H9 (cell line): ENCODE results near the gene PITPNB. TPM values are rescaled to one million over a fixed set of nuclear protein-coding genes. Genes with fewer than 3 reads are reported as not detected.

Experiments used
- DNase-seq: peaks from one replicate; pipeline ENCODE4 v3.0.0-alpha.2; 2017
- H2AFZ ChIP-seq: one replicate; pipeline ENCODE4 v1.6.1; 2013; ENCODE audit warnings: mild to moderate bottlenecking, low read length, control low read depth, moderate library complexity
- H2AK5ac ChIP-seq: 2 replicates; pipeline ENCODE4 v1.6.1; 2013; ENCODE audit warnings: low read length, control low read depth, mixed read lengths; ENCODE audit not compliant: insufficient read length
- H2BK120ac ChIP-seq: one replicate; pipeline ENCODE4 v1.6.1; 2013; ENCODE audit warnings: low read depth, mild to moderate bottlenecking, low read length, control low read depth, inconsistent platforms; ENCODE audit not compliant: poor library complexity, severe bottlenecking
- H2BK12ac ChIP-seq: 2 replicates; pipeline ENCODE4 v1.6.1; 2013; ENCODE audit warnings: low read length, control low read depth, mixed read lengths, low read depth; ENCODE audit not compliant: insufficient read length
- H2BK15ac ChIP-seq: 2 replicates; pipeline ENCODE4 v1.6.1; 2013; ENCODE audit warnings: low read depth, low read length, control low read depth
- H2BK20ac ChIP-seq: one replicate; pipeline ENCODE4 v1.6.1; 2013; ENCODE audit warnings: low read depth, mild to moderate bottlenecking, low read length, control low read depth, inconsistent platforms; ENCODE audit not compliant: poor library complexity, severe bottlenecking
- H2BK5ac ChIP-seq: 2 replicates; pipeline ENCODE4 v1.6.1; 2013; ENCODE audit warnings: low read length, control low read depth, mixed read lengths; ENCODE audit not compliant: insufficient read length
- H3K14ac ChIP-seq: 2 replicates; pipeline ENCODE4 v1.6.1; 2013; ENCODE audit warnings: low read length, control low read depth; ENCODE audit not compliant: insufficient read depth
- H3K18ac ChIP-seq: 2 replicates; pipeline ENCODE4 v1.6.1; 2013; ENCODE audit warnings: low read depth, mild to moderate bottlenecking, mixed read lengths, low read length, control low read depth; ENCODE audit not compliant: insufficient read length
- H3K23ac ChIP-seq: 2 replicates; pipeline ENCODE4 v1.6.1; 2013; ENCODE audit warnings: low read length, control low read depth, mixed read lengths, low read depth; ENCODE audit not compliant: insufficient read length
- H3K23me2 ChIP-seq: 2 replicates; pipeline ENCODE4 v1.6.1; 2013; ENCODE audit warnings: low read depth, mild to moderate bottlenecking, mixed read lengths, low read length, control low read depth; ENCODE audit not compliant: insufficient read length, poor library complexity, severe bottlenecking
- H3K27ac ChIP-seq: 2 replicates; pipeline ENCODE4 v1.5.1; 2013; ENCODE audit warnings: low read length, control low read depth, mixed read lengths, low read depth; ENCODE audit not compliant: insufficient read length
- H3K27me3 ChIP-seq: 2 replicates; pipeline ENCODE4 v1.6.1; 2013; ENCODE audit warnings: low read length, control low read depth, inconsistent platforms; ENCODE audit not compliant: insufficient read depth
- H3K4ac ChIP-seq: 2 replicates; pipeline ENCODE4 v1.6.1; 2013; ENCODE audit warnings: low read depth, mild to moderate bottlenecking, control low read depth, inconsistent platforms, low read length, moderate library complexity
- H3K4me1 ChIP-seq: 2 replicates; pipeline ENCODE4 v1.6.1; 2013; ENCODE audit warnings: low read length, control low read depth, inconsistent platforms; ENCODE audit not compliant: insufficient read depth
- H3K4me2 ChIP-seq: 2 replicates; pipeline ENCODE4 v1.6.1; 2013; ENCODE audit warnings: low read length, control low read depth, mixed read lengths; ENCODE audit not compliant: insufficient read length, insufficient read depth
- H3K56ac ChIP-seq: 2 replicates; pipeline ENCODE4 v1.6.1; 2013; ENCODE audit warnings: low read depth, mild to moderate bottlenecking, mixed read lengths, low read length, control low read depth; ENCODE audit not compliant: insufficient read length
- H3K79me1 ChIP-seq: 2 replicates; pipeline ENCODE4 v1.6.1; 2013; ENCODE audit warnings: low read depth, mild to moderate bottlenecking, moderate library complexity, low read length, control low read depth, inconsistent platforms; ENCODE audit not compliant: insufficient read depth, poor library complexity, severe bottlenecking
- H3K79me2 ChIP-seq: 2 replicates; pipeline ENCODE4 v1.6.1; 2013; ENCODE audit warnings: low read length, control low read depth, inconsistent platforms; ENCODE audit not compliant: insufficient read depth
- H3K9ac ChIP-seq: 2 replicates; pipeline ENCODE4 v1.6.1; 2013; ENCODE audit warnings: low read length, control low read depth, mixed read lengths; ENCODE audit not compliant: insufficient read length; ENCODE audit errors: extremely low read depth
- H3K9me3 ChIP-seq: one replicate; pipeline ENCODE4 v1.6.1; 2013; ENCODE audit warnings: low read depth, low read length, inconsistent platforms; ENCODE audit not compliant: control insufficient read depth
- H3T11ph ChIP-seq: one replicate; pipeline ENCODE4 v1.6.1; 2013; ENCODE audit warnings: mild to moderate bottlenecking, low read length, control low read depth, inconsistent platforms
- H4K20me1 ChIP-seq: one replicate; pipeline ENCODE4 v1.6.1; 2013; ENCODE audit not compliant: control insufficient read depth, insufficient read length, insufficient read depth
- H4K5ac ChIP-seq: 2 replicates; pipeline ENCODE4 v1.6.1; 2013; ENCODE audit warnings: low read depth, mild to moderate bottlenecking, mixed read lengths, low read length, control low read depth; ENCODE audit not compliant: insufficient read length
- H4K8ac ChIP-seq: replicated peaks from 2 replicates; pipeline ENCODE4 v1.6.1; 2013; ENCODE audit warnings: low read length, control low read depth, mixed read lengths, low read depth; ENCODE audit not compliant: insufficient read length
- H4K91ac ChIP-seq: 2 replicates; pipeline ENCODE4 v1.6.1; 2013; ENCODE audit warnings: low read depth, mild to moderate bottlenecking, moderate library complexity, mixed read lengths, low read length, control low read depth; ENCODE audit not compliant: insufficient read length
- H3K27ac Mint-ChIP-seq, 3 experiments: 2 replicates in 2 of 3; 3 replicates in 1 of 3; pipeline ENCODE4 v1.8.0; 2020 to 2021; ENCODE audit warnings: mixed read lengths in 3 of 3, mild to moderate bottlenecking in 1 of 3, moderate library complexity in 1 of 3
- H3K27me3 Mint-ChIP-seq: 2 replicates; pipeline ENCODE4 v1.8.0; 2021; ENCODE audit warnings: low read depth, mild to moderate bottlenecking, moderate library complexity, mixed read lengths
- H3K36me3 Mint-ChIP-seq, 3 experiments: 2 replicates in 2 of 3; 3 replicates in 1 of 3; pipeline ENCODE4 v1.8.0; 2020 to 2021; ENCODE audit warnings: low read depth in 3 of 3, mixed read lengths in 3 of 3; ENCODE audit not compliant: insufficient read depth in 1 of 3
- H3K4me1 Mint-ChIP-seq, 2 experiments: 2 replicates each; pipeline ENCODE4 v1.8.0; 2020; ENCODE audit warnings: mixed read lengths in 2 of 2
- H3K4me3 Mint-ChIP-seq, 2 experiments: 2 replicates in 1 of 2; 3 replicates in 1 of 2; pipeline ENCODE4 v1.8.0; 2020 to 2021; ENCODE audit warnings: mild to moderate bottlenecking in 2 of 2, mixed read lengths in 2 of 2, moderate library complexity in 1 of 2
- H3K9me3 Mint-ChIP-seq, 2 experiments: 2 replicates in 1 of 2; 3 replicates in 1 of 2; pipeline ENCODE4 v1.8.0; 2020; ENCODE audit warnings: mild to moderate bottlenecking in 2 of 2, mixed read lengths in 2 of 2, moderate library complexity in 1 of 2
- WGBS: extraction: QIAGEN DNeasy Blood & Tissue Kit; methylation state at CpG from one replicate; pipeline ENCODE4 v1.1.7; 2013; ENCODE audit warnings: missing lambda C conversion rate, low lambda C conversion rate, mixed read lengths; ENCODE audit not compliant: insufficient read length; ENCODE audit errors: extremely low coverage; 5-methylcytosine and 5-hydroxymethylcytosine counted together
- total RNA-seq: library from RNA; stranded (reverse); gene quantifications from 2 replicates; pipeline ENCODE4 v1.2.1, GENCODE V29; 2021
- TF ChIP-seq, protein P1 (sequence below): fragments of 200-600 bp; sonication (generic); conservative IDR thresholded peaks from 3 replicates; pipeline ENCODE4 v1.8.0; 2021; ENCODE audit warnings: antibody characterized with exemption, mild to moderate bottlenecking

The PITPNB gene
- total RNA-seq, 1 experiment from 2014 or later: 106 TPM

DNA sequence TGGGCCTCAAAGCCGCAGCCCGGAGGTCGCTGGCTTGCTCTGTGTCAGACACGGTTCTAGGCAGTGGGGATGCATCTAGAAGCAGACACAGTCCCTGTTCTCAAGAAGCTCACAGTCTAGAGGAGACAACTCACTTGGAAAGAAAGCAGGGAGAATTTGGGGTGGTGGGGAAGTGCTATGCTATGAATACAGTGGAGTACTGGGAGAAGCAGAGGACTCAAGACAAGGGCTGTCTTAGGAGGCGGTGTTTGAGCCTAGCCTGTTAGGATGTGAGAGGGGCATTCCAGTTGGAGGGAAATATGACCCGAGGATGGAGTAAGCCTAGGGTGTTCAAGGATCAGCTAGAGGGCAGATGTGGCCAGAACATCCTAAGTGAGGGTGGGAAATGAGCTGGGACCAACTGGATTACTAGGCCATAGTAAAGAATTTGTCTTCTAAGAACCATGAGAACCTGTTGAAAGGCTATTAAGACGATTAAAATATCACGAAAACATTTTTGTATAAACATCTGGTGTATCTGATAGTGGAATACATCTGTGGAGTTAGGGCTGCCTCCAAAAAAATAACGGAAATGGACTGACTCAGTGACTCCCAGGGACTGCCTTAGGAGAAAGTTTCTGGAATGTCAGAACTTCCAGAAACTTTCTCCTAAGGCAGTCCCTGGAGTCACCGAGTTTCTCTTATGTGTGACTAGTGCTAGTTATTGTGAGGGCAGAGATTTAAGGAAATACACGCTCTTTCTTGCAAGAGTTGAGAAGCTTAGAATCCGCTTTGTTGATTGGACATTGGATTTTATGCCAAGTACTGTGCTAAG lies 1.1 kb upstream of the PITPNB start:
- H2BK120ac ChIP-seq: no peak overlapping the region
- H3K79me2 ChIP-seq: peaks cover 21% of the 10 kb centered on the region; the same call in 1 of the 2 replicates
- no peak overlapping the region for H4K91ac ChIP-seq
- H2BK12ac ChIP-seq: no peak overlapping the region
- WGBS: no CpG with 5 or more reads among the region's 12 CpGs
- H2AK5ac ChIP-seq: no peak overlapping the region
- H3K4ac ChIP-seq: no peak overlapping the region
- peaks cover 13% of the 10 kb centered on the region for H3K23me2 ChIP-seq
- peak overlapping the region; percentile 69 to 97 (median 96); a peak in 6 of 7 replicates for H3K27ac Mint-ChIP-seq
- H3K27ac ChIP-seq: no peak overlapping the region
- H2BK15ac ChIP-seq: no peak overlapping the region
- H3K27me3 ChIP-seq: no peaks in the 10 kb centered on the region
- peaks cover 22 to 33% (median 26%) of the 10 kb centered on the region in 3 experiments for H3K36me3 Mint-ChIP-seq
- H3K18ac ChIP-seq: no peak overlapping the region
- H3K9ac ChIP-seq: peak overlapping the region; percentile 68
- no peak overlapping the region for H4K8ac ChIP-seq
- H2AFZ ChIP-seq: no peak overlapping the region
- H3K9me3 ChIP-seq: no peaks in the 10 kb centered on the region
- H3T11ph ChIP-seq: no peak overlapping the region
- H4K20me1 ChIP-seq: no peaks in the 10 kb centered on the region
- no peaks in the 10 kb centered on the region for H3K9me3 Mint-ChIP-seq
- no peak overlapping the region for H4K5ac ChIP-seq
- TF ChIP-seq, protein P1, sequence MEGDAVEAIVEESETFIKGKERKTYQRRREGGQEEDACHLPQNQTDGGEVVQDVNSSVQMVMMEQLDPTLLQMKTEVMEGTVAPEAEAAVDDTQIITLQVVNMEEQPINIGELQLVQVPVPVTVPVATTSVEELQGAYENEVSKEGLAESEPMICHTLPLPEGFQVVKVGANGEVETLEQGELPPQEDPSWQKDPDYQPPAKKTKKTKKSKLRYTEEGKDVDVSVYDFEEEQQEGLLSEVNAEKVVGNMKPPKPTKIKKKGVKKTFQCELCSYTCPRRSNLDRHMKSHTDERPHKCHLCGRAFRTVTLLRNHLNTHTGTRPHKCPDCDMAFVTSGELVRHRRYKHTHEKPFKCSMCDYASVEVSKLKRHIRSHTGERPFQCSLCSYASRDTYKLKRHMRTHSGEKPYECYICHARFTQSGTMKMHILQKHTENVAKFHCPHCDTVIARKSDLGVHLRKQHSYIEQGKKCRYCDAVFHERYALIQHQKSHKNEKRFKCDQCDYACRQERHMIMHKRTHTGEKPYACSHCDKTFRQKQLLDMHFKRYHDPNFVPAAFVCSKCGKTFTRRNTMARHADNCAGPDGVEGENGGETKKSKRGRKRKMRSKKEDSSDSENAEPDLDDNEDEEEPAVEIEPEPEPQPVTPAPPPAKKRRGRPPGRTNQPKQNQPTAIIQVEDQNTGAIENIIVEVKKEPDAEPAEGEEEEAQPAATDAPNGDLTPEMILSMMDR: peak; percentile 20; the same call in 1 of the 3 replicates
- peaks cover 3% of the 10 kb centered on the region; the same call in 1 of the 2 replicates for H3K4me1 ChIP-seq
- H3K4me3 Mint-ChIP-seq: peak overlapping the region; percentile 98 to 99
- peaks cover 30 to 39% of the 10 kb centered on the region in 2 experiments for H3K4me1 Mint-ChIP-seq
- H3K79me1 ChIP-seq: peaks cover 7% of the 10 kb centered on the region
- no peak overlapping the region for H3K56ac ChIP-seq
- H3K4me2 ChIP-seq: peak overlapping the region; percentile 76
- no peak overlapping the region for H2BK20ac ChIP-seq
- no peak overlapping the region for H2BK5ac ChIP-seq
- H3K14ac ChIP-seq: peak overlapping the region; percentile 29
- H3K23ac ChIP-seq: no peak overlapping the region
- no peaks in the 10 kb centered on the region for H3K27me3 Mint-ChIP-seq
- peak; percentile 60 for DNase-seq
